ENCODE measurements around the gene RIN3. TPM values are rescaled to one million over a fixed set of nuclear protein-coding genes. Genes with fewer than 3 reads are reported as not detected.

RIN3 gene
- total and polyA plus RNA-seq, 10 of the 15 experiments (the other 5 are each of a cell fraction or from before 2014, with no cell fraction given) = 0.91 to 23.3 (median 6.3) TPM

- TF ChIP-seq TCF3 (IDR thresholded peaks at IDR 0.05; ENCODE audit: borderline replicate concordance, insufficient read depth, low read depth, low read length) (no peak), TBL1XR1 (IDR thresholded peaks at IDR 0.05; ENCODE audit: low read depth, low read length) (no peak)
These were observed 136.5 kb downstream of the RIN3 start (continued) for GRCh38 chr14:92649934-92650545.

GRCh38 chr14:92650581-92651105, 137.1 kb downstream of the RIN3 start:
- POLR2A ChIA-PET = interaction anchor here (0.6 to 4.1 kb wide), 12 partner anchors 8 to 75 kb away, joined by 3 to 25 read pairs (median 4); no protein-coding TSS in a partner anchor
- no peaks in the 10 kb centered on the region for H3K36me3 ChIP-seq (ENCODE audit: control insufficient read depth in 2 of 2, insufficient read depth in 2 of 2, low read length in 1 of 2)
- TSS peak; percentile 90 for BruUV-seq (replicated peaks)
- no peaks in the 10 kb centered on the region for H3K9me3 ChIP-seq (replicated peaks; ENCODE audit: control insufficient read depth, insufficient read depth, low read length)
- H2AFZ ChIP-seq (ENCODE audit: control insufficient read depth, low read depth, low read length) = no peak overlapping the region; the same call in 1 of the 2 replicates
- H3K27ac ChIP-seq (ENCODE audit: control insufficient read depth, insufficient read depth) = peak overlapping the region; percentile 89
- no peak for TF ChIP-seq POLR2AphosphoS5 (IDR thresholded peaks at IDR 0.05; ENCODE audit: low read length)
- TF ChIP-seq BHLHE40 (IDR thresholded peaks at IDR 0.05; ENCODE audit: borderline replicate concordance in 1 of 2, low read depth in 2 of 2, low read length in 1 of 2) = peak in 1 of 2 experiments; percentile 17; a peak in 1 of 4 replicates
- peak; percentile 63; the same call in 1 of the 2 replicates for TF ChIP-seq LARP7 (IDR thresholded peaks at IDR 0.05)
- DNase-seq (ENCODE audit: low read depth, low spot score) (no peak), FAIRE-seq (no peak), ATAC-seq (peak; percentile 1; the same call in 2 of the 3 replicates)
- in situ Hi-C loops (cut with MboI) = no loop called here
- RAD21 ChIA-PET (ENCODE audit: unreplicated experiment) = interaction anchor here (0.6 to 8.5 kb wide), 12 partner anchors 15 to 130 kb away, joined by 3 to 101 read pairs (median 10); no protein-coding TSS in a partner anchor
- SMC1A ChIA-PET (ENCODE audit: uncharacterized antibody, unreplicated experiment) = interaction anchor here (0.5 to 5.3 kb wide), 17 partner anchors 10 to 391 kb away, joined by 3 to 58 read pairs (median 4); no protein-coding TSS in a partner anchor
- no peaks in the 10 kb centered on the region for H3K27me3 ChIP-seq (replicated peaks in 1 of 2; ENCODE audit: control insufficient read depth in 2 of 2, insufficient read depth in 2 of 2, low read length in 1 of 2)
- no peaks in the 10 kb centered on the region for H4K20me1 ChIP-seq (ENCODE audit: control insufficient read depth, insufficient read depth)
- no peak overlapping the region for H3K4me3 ChIP-seq
- H3K4me2 ChIP-seq (ENCODE audit: control insufficient read depth, insufficient read depth) = peak overlapping the region; percentile 64
- intact Hi-C loops (cut with micrococcal nuclease; ENCODE audit: unreplicated experiment) = loop anchor here (1.0 kb wide), 2 partner anchors 27 to 68 kb away; no protein-coding TSS in a partner anchor
- WGBS (ENCODE audit: insufficient coverage, insufficient replicate concordance, low lambda C conversion rate, missing lambda C conversion rate) = 24% methylated on average over 12 of the region's 12 CpGs
- CTCF ChIA-PET = interaction anchor here (1.2 to 5.4 kb wide), 5 partner anchors 9 to 51 kb away, joined by 3 to 40 read pairs (median 5); no protein-coding TSS in a partner anchor
- peaks cover 38% of the 10 kb centered on the region for H3K4me1 ChIP-seq (ENCODE audit: control insufficient read depth, insufficient read depth, low read length)
- H3K79me2 ChIP-seq (ENCODE audit: control insufficient read depth, insufficient read depth, low read length) = peaks cover 28% of the 10 kb centered on the region
- peak overlapping the region; percentile 31; the same call in 1 of the 2 replicates for H3K9ac ChIP-seq (ENCODE audit: control insufficient read depth, insufficient read depth, low read length)
